Left lung (tissue), 10 donors: ENCODE results near the gene LEMD1. TPM values are rescaled to one million over a fixed set of nuclear protein-coding genes. Genes with fewer than 3 reads are reported as not detected.

Source experiments
- ATAC-seq: fragments of 200-7000 bp; cut with Tn5 transposase; one replicate; pipeline ENCODE4 v1.9.1; 2020; ENCODE audit warnings: moderate library complexity
- DNase-seq, 4 donors: peaks; one replicate each; pipeline ENCODE4 v3.0.0-alpha.2; 2013 to 2020
- H3K27ac ChIP-seq, 2 donors: fragments of 200-600 bp; sonication (generic) in 1 of 2; one replicate each; pipeline versions ENCODE4 v1.5.0 to v1.8.0; 2020 to 2021
- H3K27me3 ChIP-seq, 2 donors: fragments of 200-600 bp; sonication (generic) in 1 of 2; one replicate each; pipeline versions ENCODE4 v1.5.0 to v1.8.0; 2020 to 2021
- H3K36me3 ChIP-seq, 2 donors: fragments of 200-600 bp; sonication (generic) in 1 of 2; one replicate each; pipeline versions ENCODE4 v1.5.0 to v1.8.0; 2020 to 2021
- H3K4me1 ChIP-seq, 2 donors: fragments of 200-600 bp; one replicate each; pipeline ENCODE4 v1.8.0; 2021
- H3K4me3 ChIP-seq, 2 donors: fragments of 200-600 bp; sonication (generic) in 1 of 2; one replicate each; pipeline versions ENCODE4 v1.5.0 to v1.8.0; 2020 to 2021; ENCODE audit warnings: mild to moderate bottlenecking in 1 of 2
- H3K9me3 ChIP-seq, 2 donors: fragments of 200-600 bp; sonication (generic) in 1 of 2; one replicate each; pipeline versions ENCODE4 v1.5.0 to v1.8.0; 2020 to 2021
- intact Hi-C, 2 donors: fragments of 100-400 bp; cut with DNase I; formaldehyde crosslinking; loops; one replicate each; pipeline versions ENCODE4 v1.11.2 to v1.14.2; 2022
- polyA plus RNA-seq, 6 donors: library from polyadenylated mRNA; unstranded; fragments of 120-200 nt; gene quantifications; one replicate each; pipeline ENCODE4 v1.2.1, GENCODE V29; 2013; ENCODE audit not compliant: insufficient read length in 6 of 6
- total RNA-seq, 2 donors: library from RNA; stranded (reverse); fragmentation: NEBNext Ultra II Directional; extraction: Animal tissue kit (Norgen Biotek cat#: 25700); gene quantifications; one replicate each; pipeline ENCODE4 v1.2.1, GENCODE V29; 2021
- TF ChIP-seq, protein P1 (sequence below), 2 donors: fragments of 200-600 bp; sonication (generic) in 1 of 2; IDR thresholded peaks; one replicate each; pipeline versions ENCODE4 v1.5.0 to v1.8.0; 2021; ENCODE audit warnings: antibody characterized with exemption in 2 of 2
- donor health status: DM: no; HTN: yes; CAD: no.
- donor health status: DM: no; HTN: no; CAD: no.

Gene LEMD1
- total and polyA plus RNA-seq, 8 donors = 2.1 to 4.4 (median 3.5) TPM

DNA sequence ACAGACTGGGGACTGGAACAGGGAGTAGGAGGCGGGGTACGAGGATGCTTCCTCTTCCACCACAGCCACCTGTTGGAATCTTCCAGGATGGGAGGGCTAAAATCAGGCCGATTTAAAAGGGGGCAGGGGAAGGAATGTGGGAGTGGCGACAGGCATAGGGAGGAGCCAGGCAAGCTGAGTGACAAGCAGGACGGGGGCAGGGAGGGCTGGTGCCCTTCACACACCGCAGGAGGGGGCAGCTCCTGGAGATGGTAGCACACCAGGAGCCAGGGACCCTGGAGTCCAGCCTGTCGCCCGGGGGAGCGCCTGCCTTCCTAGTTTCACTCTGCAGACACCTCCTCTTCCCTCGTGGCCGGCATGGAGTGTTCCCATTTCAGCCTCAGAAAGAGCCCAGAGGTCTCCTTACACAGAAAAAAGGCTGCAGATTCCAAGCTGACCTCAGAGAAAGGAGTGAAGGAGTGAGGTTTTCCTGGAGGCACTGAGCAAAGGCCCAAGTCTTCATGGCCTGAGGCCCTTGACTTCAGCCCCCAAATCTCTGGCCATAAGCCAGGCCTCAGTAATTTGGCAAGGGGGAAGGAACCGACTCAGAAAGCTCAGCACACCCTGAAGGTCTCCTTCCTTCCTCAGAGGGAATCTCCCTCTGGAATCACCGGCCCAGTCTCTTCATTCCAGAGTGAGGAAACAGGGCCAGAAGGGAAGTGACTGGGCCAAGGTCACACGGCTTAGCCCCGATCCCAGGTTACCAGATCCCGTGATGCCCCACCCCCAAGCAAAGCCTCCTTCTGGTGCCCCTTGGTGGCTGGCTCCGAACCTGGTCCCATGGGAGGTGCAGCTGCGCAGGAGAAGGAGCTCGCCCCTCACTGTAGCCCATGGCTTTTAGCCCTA lies 25.8 kb upstream of the LEMD1 start:
- H3K9me3 ChIP-seq = no peaks in the 10 kb centered on the region
- ATAC-seq (no peak), DNase-seq (no peak)
- H3K36me3 ChIP-seq = no peaks in the 10 kb centered on the region
- H3K4me3 ChIP-seq = peak overlapping the region in 1 of 2 donors; percentile 37
- H3K27me3 ChIP-seq = peaks cover 7 to 44% of the 10 kb centered on the region in 2 donors
- intact Hi-C loops = no loop called here
- H3K4me1 ChIP-seq = peaks cover 0 to 18% of the 10 kb centered on the region in 2 donors
- TF ChIP-seq, protein P1, sequence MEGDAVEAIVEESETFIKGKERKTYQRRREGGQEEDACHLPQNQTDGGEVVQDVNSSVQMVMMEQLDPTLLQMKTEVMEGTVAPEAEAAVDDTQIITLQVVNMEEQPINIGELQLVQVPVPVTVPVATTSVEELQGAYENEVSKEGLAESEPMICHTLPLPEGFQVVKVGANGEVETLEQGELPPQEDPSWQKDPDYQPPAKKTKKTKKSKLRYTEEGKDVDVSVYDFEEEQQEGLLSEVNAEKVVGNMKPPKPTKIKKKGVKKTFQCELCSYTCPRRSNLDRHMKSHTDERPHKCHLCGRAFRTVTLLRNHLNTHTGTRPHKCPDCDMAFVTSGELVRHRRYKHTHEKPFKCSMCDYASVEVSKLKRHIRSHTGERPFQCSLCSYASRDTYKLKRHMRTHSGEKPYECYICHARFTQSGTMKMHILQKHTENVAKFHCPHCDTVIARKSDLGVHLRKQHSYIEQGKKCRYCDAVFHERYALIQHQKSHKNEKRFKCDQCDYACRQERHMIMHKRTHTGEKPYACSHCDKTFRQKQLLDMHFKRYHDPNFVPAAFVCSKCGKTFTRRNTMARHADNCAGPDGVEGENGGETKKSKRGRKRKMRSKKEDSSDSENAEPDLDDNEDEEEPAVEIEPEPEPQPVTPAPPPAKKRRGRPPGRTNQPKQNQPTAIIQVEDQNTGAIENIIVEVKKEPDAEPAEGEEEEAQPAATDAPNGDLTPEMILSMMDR (IDR thresholded peaks at IDR 0.05) = no peak
- no peak overlapping the region for H3K27ac ChIP-seq

DNA sequence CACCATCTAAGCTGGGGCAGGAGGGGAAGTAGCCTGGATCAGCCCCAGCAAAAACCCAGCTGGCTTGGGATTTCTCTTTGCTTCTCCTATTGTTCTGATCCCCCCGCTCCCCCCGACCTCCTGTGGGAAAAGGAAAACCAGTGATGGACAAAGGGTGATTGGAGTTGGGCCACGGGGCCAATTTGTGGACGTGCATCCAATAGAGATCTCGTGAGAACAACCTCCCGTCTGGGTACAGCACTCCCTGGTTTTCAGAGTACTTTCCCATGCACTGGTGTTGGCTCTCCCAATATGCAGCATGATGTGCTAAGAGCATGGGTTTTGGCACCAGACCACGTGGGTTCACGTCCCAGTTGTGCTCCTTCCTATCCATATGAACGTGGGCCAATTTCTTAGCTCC lies 25.0 kb upstream of the LEMD1 start:
- TF ChIP-seq, protein P1 (IDR thresholded peaks at IDR 0.05) = no peak
- Histone ChIP-seq H3K36me3 (no peaks in the 10 kb centered on the region), H3K4me3 (no peak overlapping the region), H3K9me3 (no peaks in the 10 kb centered on the region), H3K27ac (no peak overlapping the region), H3K27me3 (peaks cover under 1 to 36% of the 10 kb centered on the region in 2 donors), H3K4me1 (peaks cover under 1 to 24% of the 10 kb centered on the region in 2 donors)
- no peak for ATAC-seq
- intact Hi-C loops = no loop called here
- DNase-seq = no peak

DNA sequence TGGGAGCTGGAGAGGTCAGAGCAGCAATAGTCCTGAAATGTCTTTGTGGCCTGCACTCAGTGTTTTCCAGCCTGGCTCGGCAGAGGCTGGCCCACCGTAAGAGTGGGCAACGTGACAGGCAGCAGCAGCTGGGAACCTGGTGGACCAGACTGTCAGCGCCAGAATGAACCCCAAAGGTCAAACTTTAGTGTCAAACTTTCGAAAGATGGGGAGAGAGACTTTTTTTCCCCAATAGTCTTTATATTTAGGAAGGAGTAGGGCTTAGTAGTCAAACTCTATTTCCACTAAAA lies 23.7 kb upstream of the LEMD1 start:
- ATAC-seq = no peak
- no peaks in the 10 kb centered on the region for H3K9me3 ChIP-seq
- no peak for DNase-seq

DNA sequence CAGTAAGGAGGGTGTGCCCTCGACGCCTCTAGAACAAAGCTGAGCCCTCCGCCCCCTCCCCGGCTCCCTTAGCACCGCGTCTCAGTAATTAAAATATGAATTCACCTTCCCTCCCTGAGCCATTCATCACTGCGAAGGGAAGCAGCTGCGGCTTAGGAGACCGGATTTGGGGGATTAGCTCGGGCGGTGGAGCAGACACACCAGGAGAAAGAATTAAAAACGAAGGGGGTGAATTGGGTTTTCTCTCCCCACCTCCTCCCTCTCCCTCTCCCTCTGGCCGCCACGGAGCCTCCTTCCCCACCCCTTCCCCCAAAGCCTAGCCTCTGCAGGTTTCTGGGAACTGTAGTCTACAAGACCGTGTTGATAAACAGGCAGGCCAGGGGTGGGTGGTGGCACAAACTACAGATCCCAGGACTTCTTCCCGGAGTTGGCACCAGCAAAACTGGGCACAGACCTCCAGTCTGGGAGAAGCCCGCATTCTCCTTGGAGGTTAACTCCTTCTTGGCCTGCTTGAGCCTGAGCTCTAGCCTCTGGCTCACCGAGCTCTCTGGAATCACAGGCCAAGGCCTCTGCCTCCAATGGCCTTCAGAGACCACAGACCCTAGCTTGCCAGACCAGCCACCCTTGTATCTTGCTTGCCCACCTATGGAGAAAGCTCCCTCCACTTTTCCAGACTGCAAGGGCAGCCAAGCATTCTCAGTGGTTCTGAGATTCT lies 23.2 kb upstream of the LEMD1 start:
- peaks cover 0 to 23% of the 10 kb centered on the region in 2 donors for H3K27me3 ChIP-seq
- ATAC-seq (no peak), DNase-seq (no peak)
- TF ChIP-seq, protein P1 (IDR thresholded peaks at IDR 0.05) = no peak
- no peaks in the 10 kb centered on the region for H3K9me3 ChIP-seq
- H3K4me1 ChIP-seq = peaks cover 15 to 42% of the 10 kb centered on the region in 2 donors
- H3K27ac ChIP-seq = no peak overlapping the region
- intact Hi-C loops = no loop called here
- no peak overlapping the region for H3K4me3 ChIP-seq
- H3K36me3 ChIP-seq = no peaks in the 10 kb centered on the region

More for the DNA sequence above, 23.7 kb upstream of the LEMD1 start:
- H3K36me3 ChIP-seq = no peaks in the 10 kb centered on the region
- TF ChIP-seq, protein P1 (IDR thresholded peaks at IDR 0.05) = no peak
- H3K27ac ChIP-seq = no peak overlapping the region
- H3K4me3 ChIP-seq = no peak overlapping the region
- H3K27me3 ChIP-seq = peaks cover 0 to 23% of the 10 kb centered on the region in 2 donors
- intact Hi-C loops = no loop called here
- peaks cover 11 to 37% of the 10 kb centered on the region in 2 donors for H3K4me1 ChIP-seq

DNA sequence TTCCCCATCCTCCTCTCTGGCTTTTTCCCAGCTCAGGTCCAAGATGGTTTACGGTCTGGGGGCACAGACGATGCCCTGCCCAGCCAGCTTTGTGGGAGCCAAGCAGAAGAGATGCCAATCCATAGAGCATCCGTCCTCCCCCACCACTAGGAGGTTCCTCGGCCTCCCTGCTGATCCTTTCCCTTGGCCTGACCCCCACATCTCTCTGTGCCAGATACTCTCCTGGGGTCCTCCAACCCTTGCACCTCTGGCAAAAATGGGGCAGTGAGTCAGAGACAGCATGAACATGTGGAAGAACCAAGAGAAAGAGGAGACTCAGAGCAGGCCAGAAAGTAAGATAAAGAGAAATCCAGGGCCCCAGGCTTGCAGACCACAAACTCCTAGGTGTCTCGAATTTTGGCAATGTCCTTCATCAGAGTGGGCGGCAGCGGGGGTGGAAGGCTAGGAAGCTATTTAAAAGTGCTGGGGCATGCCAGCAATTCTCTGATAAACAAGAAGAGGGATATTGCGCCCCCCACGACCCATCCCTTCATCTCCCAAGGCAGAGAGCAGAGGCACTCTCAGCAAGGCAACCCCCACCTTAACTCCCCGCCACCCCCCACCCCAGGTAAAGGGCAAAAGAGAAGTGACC lies 22.6 kb upstream of the LEMD1 start:
- intact Hi-C loops = no loop called here
- peaks cover 0 to 17% of the 10 kb centered on the region in 2 donors for H3K27me3 ChIP-seq
- peaks cover 15 to 48% of the 10 kb centered on the region in 2 donors for H3K4me1 ChIP-seq
- H3K4me3 ChIP-seq = no peak overlapping the region
- H3K27ac ChIP-seq = no peak overlapping the region
- TF ChIP-seq, protein P1 (IDR thresholded peaks at IDR 0.05) = no peak
- no peaks in the 10 kb centered on the region for H3K36me3 ChIP-seq
- no peak for ATAC-seq
- DNase-seq = no peak
- no peaks in the 10 kb centered on the region for H3K9me3 ChIP-seq
